ENCODE data around the gene STEAP4. TPM values are rescaled to one million over a fixed set of nuclear protein-coding genes. Genes with fewer than 3 reads are reported as not detected.

STEAP4 gene
- total RNA-seq, 1 experiment from 2014 or later: 0.10 TPM

GRCh38 chr7:88350118-88350517 is 43.4 kb upstream of the STEAP4 start:
- in situ Hi-C loops (cut with HindIII; ENCODE audit: low pct_unique_long_range_greater_than_20kb, low sequenced_read_pairs) (no loop called here), intact Hi-C loops (cut with micrococcal nuclease; ENCODE audit: unreplicated experiment) (no loop called here)
- Histone ChIP-seq H3K4me1 (ENCODE audit: control insufficient read depth, insufficient read depth, low read length) (no peaks in the 10 kb centered on the region), H3K4me3 (ENCODE audit: low read depth in 2 of 2, low read length in 2 of 2) (no peak overlapping the region), H3K9me3 (ENCODE audit: control insufficient read depth, insufficient read depth, low read depth, low read length) (no peaks in the 10 kb centered on the region), H3K27me3 (ENCODE audit: control insufficient read depth, insufficient read depth, low read length) (peaks cover 5% of the 10 kb centered on the region), H3K36me3 (ENCODE audit: control insufficient read depth, insufficient read depth, low read length) (no peaks in the 10 kb centered on the region), H3K27ac (ENCODE audit: low read length) (no peak overlapping the region)
- no peak for TF ChIP-seq SIN3A (IDR thresholded peaks at IDR 0.05; ENCODE audit: borderline replicate concordance, insufficient read depth, low read depth, low read length)
- TF ChIP-seq REST (IDR thresholded peaks at IDR 0.05; ENCODE audit: insufficient read depth in 1 of 2, low read depth in 2 of 2, low read length in 1 of 2): no peak
- no peak for TF ChIP-seq POLR2AphosphoS5 (IDR thresholded peaks at IDR 0.05; ENCODE audit: low read depth, low read length)
- no peak for TF ChIP-seq TCF7L2 (IDR thresholded peaks at IDR 0.05; ENCODE audit: low read depth, low read length)
- no peak for TF ChIP-seq CTCF (IDR thresholded peaks at IDR 0.05)
- DNase-seq (ENCODE audit: low read depth, low spot score) (no peak), ATAC-seq (no peak)
- ChIA-PET POLR2A (no interaction called here), CTCF (no interaction called here)
- BruUV-seq (replicated peaks): no TSS peak

GRCh38 chr7:88347517-88347916 is 40.8 kb upstream of the STEAP4 start:
- intact Hi-C loops (cut with micrococcal nuclease; ENCODE audit: unreplicated experiment) (no loop called here), in situ Hi-C loops (cut with HindIII; ENCODE audit: low pct_unique_long_range_greater_than_20kb, low sequenced_read_pairs) (no loop called here)
- Histone ChIP-seq H3K9me3 (ENCODE audit: control insufficient read depth, insufficient read depth, low read depth, low read length) (no peaks in the 10 kb centered on the region), H3K27ac (ENCODE audit: low read length) (no peak overlapping the region), H3K36me3 (ENCODE audit: control insufficient read depth, insufficient read depth, low read length) (no peaks in the 10 kb centered on the region), H3K4me3 (ENCODE audit: low read depth in 2 of 2, low read length in 2 of 2) (no peak overlapping the region), H3K4me1 (ENCODE audit: control insufficient read depth, insufficient read depth, low read length) (no peaks in the 10 kb centered on the region), H3K27me3 (ENCODE audit: control insufficient read depth, insufficient read depth, low read length) (peaks cover 5% of the 10 kb centered on the region)
- POLR2A ChIA-PET: no interaction called here
- DNase-seq (ENCODE audit: low read depth, low spot score) (no peak), ATAC-seq (no peak)
- CTCF ChIA-PET: no interaction called here
- TF ChIP-seq CTCF (IDR thresholded peaks at IDR 0.05) (no peak), TCF7L2 (IDR thresholded peaks at IDR 0.05; ENCODE audit: low read depth, low read length) (no peak), SIN3A (IDR thresholded peaks at IDR 0.05; ENCODE audit: borderline replicate concordance, insufficient read depth, low read depth, low read length) (no peak), POLR2AphosphoS5 (IDR thresholded peaks at IDR 0.05; ENCODE audit: low read depth, low read length) (no peak), REST (IDR thresholded peaks at IDR 0.05; ENCODE audit: insufficient read depth in 1 of 2, low read depth in 2 of 2, low read length in 1 of 2) (no peak)
- BruUV-seq (replicated peaks): no TSS peak

All from Panc1 (cell line).